Pancreas (tissue), 10 donors: ENCODE data around the gene UBIAD1. TPM values are rescaled to one million over a fixed set of nuclear protein-coding genes. Genes with fewer than 3 reads are reported as not detected.

ENCODE experiments used
- ATAC-seq, 4 donors: fragments of 200-7000 bp; cut with Tn5 transposase; one replicate each; pipeline versions ENCODE4 v1.8.0 to v1.9.1; 2020; ENCODE audit warnings: mild to moderate bottlenecking in 4 of 4, moderate library complexity in 4 of 4
- DNase-seq, 6 donors: peaks; one replicate each; pipeline ENCODE4 v3.0.0-alpha.2; 2020
- FAIRE-seq: peaks from 2 replicates; lab custom pipeline; 2012; peaks lifted over from hg19 to GRCh38; lab: Jason Lieb, UNC
- H3K27ac ChIP-seq, 4 donors: fragments of 200-600 bp; sonication (generic); 1 replicate in 3 of 4; 2 replicates in 1 of 4; pipeline versions ENCODE4 v1.5.0 to v1.8.0; 2020
- H3K27me3 ChIP-seq, 4 donors: fragments of 200-600 bp; one replicate each; pipeline ENCODE4 v1.8.0; 2021
- H3K36me3 ChIP-seq, 3 donors: fragments of 200-600 bp; sonication (generic) in 1 of 3; one replicate each; pipeline versions ENCODE4 v1.5.0 to v1.8.0; 2020 to 2021
- H3K4me1 ChIP-seq, 3 donors: fragments of 200-600 bp; one replicate each; pipeline ENCODE4 v1.8.0; 2021
- H3K4me3 ChIP-seq, 4 donors: fragments of 200-600 bp; sonication (generic) in 2 of 4; one replicate each; pipeline versions ENCODE4 v1.5.0 to v1.8.0; 2020 to 2021
- H3K9me3 ChIP-seq, 4 donors: fragments of 200-600 bp; one replicate each; pipeline ENCODE4 v1.8.0; 2021
- WGBS, 2 donors: extraction: QIAGEN DNeasy Blood & Tissue Kit; methylation state at CpG; one replicate each; pipeline ENCODE4 v1.1.7; 2013; 5-methylcytosine and 5-hydroxymethylcytosine counted together
- intact Hi-C, 3 donors: fragments of 100-400 bp; cut with DNase I; formaldehyde crosslinking; loops; one replicate each; pipeline versions ENCODE4 v1.11.1 to v1.14.2; 2022
- polyA plus RNA-seq, 2 donors: library from polyadenylated mRNA; stranded (reverse); fragments of 200-250 nt; gene quantifications; one replicate each; pipeline ENCODE4 v1.2.3, GENCODE V29; 2013
- total RNA-seq, 6 donors: library from RNA; stranded (reverse); fragmentation: NEBNext Ultra II Directional in 4 of 6; extraction: Animal tissue kit (Norgen Biotek cat#: 25700) in 4 of 6; gene quantifications; one replicate each; pipeline versions ENCODE4 v1.2.1 to v1.2.4, GENCODE V29; 2021 to 2023
- TF ChIP-seq, protein P1 (sequence below), 4 donors: fragments of 200-600 bp; sonication (generic) in 3 of 4; IDR thresholded peaks; one replicate each; pipeline versions ENCODE4 v1.5.0 to v1.8.0; 2021; ENCODE audit warnings: antibody characterized with exemption in 4 of 4
- donor health status: healthy with polysubstance abuse.
- donor health status: DM: no; HTN: no; CAD: no; lungs with moderate emphysema.
- donor health status: DM: no; HTN: no; CAD: no.
- donor health status: control.
- donor health status: control.
- donor health status: Bipolar disorder and iron deficiency.
- donor health status: DM: yes; HTN: yes; CAD: no.
- donor health status: DM: no; HTN: no; CAD: no.
- donor health status: DM: no; HTN: no; CAD: no.
- donor health status: DM: yes; HTN: yes; CAD: no.

UBIAD1 gene
- total and polyA plus RNA-seq, 8 donors: 3.7 to 13.9 (median 7.6) TPM

DNA sequence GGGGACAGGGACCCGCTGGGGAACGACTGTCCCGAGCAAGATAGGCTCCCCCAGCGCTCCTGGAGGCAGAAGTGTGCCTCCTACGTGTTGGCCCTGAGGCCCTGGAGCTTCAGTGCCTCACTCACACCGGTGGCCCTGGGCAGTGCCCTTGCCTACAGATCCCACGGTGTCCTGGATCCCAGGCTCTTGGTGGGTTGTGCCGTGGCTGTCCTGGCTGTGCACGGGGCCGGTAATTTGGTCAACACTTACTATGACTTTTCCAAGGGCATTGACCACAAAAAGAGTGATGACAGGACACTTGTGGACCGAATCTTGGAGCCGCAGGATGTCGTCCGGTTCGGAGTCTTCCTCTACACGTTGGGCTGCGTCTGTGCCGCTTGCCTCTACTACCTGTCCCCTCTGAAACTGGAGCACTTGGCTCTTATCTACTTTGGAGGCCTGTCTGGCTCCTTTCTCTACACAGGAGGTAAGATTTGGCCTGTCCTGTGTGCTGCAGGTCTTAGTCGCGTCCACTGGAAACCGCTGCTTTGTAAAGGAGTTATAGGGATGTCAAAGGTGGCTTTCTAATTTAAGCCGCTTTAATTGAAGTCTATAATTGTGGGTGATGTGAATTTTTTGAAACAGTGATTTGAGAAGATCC is 717 bp downstream of the UBIAD1 start:
- DNase-seq: no peak
- FAIRE-seq: no peak
- Histone ChIP-seq H3K36me3 (no peaks in the 10 kb centered on the region), H3K4me1 (peaks cover 5 to 22% (median 13%) of the 10 kb centered on the region in 3 donors), H3K27me3 (no peaks in the 10 kb centered on the region), H3K9me3 (no peaks in the 10 kb centered on the region), H3K4me3 (peak overlapping the region; percentile 62 to 92 (median 86)), H3K27ac (peak overlapping the region; percentile 85 to 90 (median 86))
- 4 to 5% methylated on average over 22 of the region's 22 CpGs for WGBS, 2 donors
- TF ChIP-seq, protein P1, sequence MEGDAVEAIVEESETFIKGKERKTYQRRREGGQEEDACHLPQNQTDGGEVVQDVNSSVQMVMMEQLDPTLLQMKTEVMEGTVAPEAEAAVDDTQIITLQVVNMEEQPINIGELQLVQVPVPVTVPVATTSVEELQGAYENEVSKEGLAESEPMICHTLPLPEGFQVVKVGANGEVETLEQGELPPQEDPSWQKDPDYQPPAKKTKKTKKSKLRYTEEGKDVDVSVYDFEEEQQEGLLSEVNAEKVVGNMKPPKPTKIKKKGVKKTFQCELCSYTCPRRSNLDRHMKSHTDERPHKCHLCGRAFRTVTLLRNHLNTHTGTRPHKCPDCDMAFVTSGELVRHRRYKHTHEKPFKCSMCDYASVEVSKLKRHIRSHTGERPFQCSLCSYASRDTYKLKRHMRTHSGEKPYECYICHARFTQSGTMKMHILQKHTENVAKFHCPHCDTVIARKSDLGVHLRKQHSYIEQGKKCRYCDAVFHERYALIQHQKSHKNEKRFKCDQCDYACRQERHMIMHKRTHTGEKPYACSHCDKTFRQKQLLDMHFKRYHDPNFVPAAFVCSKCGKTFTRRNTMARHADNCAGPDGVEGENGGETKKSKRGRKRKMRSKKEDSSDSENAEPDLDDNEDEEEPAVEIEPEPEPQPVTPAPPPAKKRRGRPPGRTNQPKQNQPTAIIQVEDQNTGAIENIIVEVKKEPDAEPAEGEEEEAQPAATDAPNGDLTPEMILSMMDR (IDR thresholded peaks at IDR 0.05): no peak
- ATAC-seq: peak; percentile 39 to 53 (median 50)
- intact Hi-C loops: no loop called here

DNA sequence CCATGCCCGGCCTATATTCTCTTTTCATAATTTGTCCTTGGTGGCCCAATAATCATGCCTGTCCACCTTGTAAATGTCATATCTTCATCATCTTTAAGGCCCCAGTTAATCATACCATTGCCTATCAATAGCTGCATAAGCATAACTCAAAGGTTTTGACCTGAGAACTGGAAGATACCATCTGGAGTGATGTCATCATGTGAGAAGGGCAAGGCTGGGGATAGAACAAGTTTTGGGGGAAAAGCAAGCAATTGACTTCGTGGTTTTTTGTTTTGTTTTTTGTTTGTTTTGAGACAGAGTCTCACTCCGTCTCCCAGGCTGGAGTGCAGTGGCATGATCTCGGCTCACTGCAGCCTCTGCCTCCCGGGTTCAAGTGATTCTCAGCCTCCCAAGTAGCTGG is 6.2 kb downstream of the UBIAD1 start:
- no peak for DNase-seq
- no peak overlapping the region for H3K4me3 ChIP-seq
- no peaks in the 10 kb centered on the region for H3K36me3 ChIP-seq
- TF ChIP-seq, protein P1 (IDR thresholded peaks at IDR 0.05): no peak
- H3K9me3 ChIP-seq: no peaks in the 10 kb centered on the region
- FAIRE-seq: no peak
- H3K27me3 ChIP-seq: no peaks in the 10 kb centered on the region
- no peak for ATAC-seq
- 82 to 89% methylated on average over 5 of the region's 5 CpGs for whole genome bisulfite sequencing, 2 donors
- H3K4me1 ChIP-seq: peaks cover 6 to 31% (median 13%) of the 10 kb centered on the region in 3 donors
- no peak overlapping the region for H3K27ac ChIP-seq
- intact Hi-C loops: no loop called here

DNA sequence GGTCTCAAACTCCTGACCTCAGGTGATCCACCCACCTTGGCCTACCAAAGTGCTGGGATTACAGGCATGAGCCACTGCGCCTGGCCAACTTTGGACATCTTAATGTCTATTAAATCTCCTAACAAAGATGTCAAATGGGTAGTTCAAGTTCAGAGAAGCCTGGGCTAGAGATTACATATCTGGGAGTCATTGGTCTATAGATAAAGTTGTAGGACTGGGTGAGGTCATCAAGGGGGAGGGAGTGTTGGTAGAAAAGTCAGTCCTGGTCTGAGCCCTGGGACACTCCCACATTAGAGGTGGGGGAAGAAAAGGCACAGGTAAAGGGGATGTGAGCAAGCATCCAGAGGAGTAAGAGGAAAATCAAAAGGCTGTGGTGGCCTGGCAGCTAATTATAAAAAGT is 6.6 kb downstream of the UBIAD1 start:
- ATAC-seq (no peak), FAIRE-seq (no peak), DNase-seq (no peak)
- no peaks in the 10 kb centered on the region for H3K36me3 ChIP-seq
- H3K27ac ChIP-seq: no peak overlapping the region
- H3K4me3 ChIP-seq: no peak overlapping the region
- H3K27me3 ChIP-seq: no peaks in the 10 kb centered on the region
- no peaks in the 10 kb centered on the region for H3K9me3 ChIP-seq
- TF ChIP-seq, protein P1 (IDR thresholded peaks at IDR 0.05): no peak
- intact Hi-C loops: no loop called here
- WGBS, 2 donors: 94 to 100% methylated on average over 1 of the region's 1 CpG
- H3K4me1 ChIP-seq: peaks cover 4 to 27% (median 10%) of the 10 kb centered on the region in 3 donors

DNA sequence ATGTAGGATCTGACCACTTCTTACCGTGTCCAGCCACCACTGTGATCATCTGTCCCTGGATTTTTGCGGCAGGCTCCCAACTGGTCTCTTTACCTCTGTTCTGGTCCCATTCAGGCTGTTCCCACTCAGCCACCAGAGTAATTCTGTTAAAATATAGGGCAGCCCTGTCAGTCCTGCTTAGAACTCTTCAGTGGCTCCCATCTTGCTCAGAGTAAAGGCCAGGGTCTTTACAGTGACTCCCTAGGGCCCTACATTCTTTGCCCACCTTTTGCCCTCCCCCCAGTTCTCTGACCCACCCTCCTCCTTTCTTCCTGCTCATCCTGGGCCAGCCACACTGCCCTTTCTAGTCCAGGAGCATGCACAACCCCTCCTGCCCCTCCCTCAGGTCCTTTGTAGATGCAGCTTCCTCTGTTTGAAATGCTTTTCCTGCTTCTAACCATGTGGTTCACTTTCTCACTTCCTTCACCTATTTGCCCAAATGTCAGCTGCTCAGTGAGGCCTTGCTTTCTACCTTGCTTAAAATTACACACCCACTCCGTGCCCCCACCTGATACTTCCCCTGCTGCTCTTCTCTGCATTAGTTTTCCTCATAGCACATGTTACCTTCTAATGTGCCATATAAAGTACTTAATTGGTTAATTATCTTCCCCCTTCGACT is 7.8 kb downstream of the UBIAD1 start:
- no peak for ATAC-seq
- intact Hi-C loops: no loop called here
- Histone ChIP-seq H3K9me3 (no peaks in the 10 kb centered on the region), H3K4me1 (peaks cover under 1 to 14% (median 4%) of the 10 kb centered on the region in 3 donors), H3K27ac (no peak overlapping the region), H3K36me3 (peaks cover 0 to 4% (median 0%) of the 10 kb centered on the region in 3 donors), H3K4me3 (no peak overlapping the region), H3K27me3 (no peaks in the 10 kb centered on the region)
- WGBS, 2 donors: 83 to 86% methylated on average over 4 of the region's 4 CpGs
- TF ChIP-seq, protein P1 (IDR thresholded peaks at IDR 0.05): no peak
- no peak for FAIRE-seq
- no peak for DNase-seq
